ENCODE measurements around the gene FLT3. TPM values are rescaled to one million over a fixed set of nuclear protein-coding genes. Genes with fewer than 3 reads are reported as not detected.

FLT3 gene
- total and polyA plus RNA-seq, 2 donors (not counting 1 experiment from before 2014, with no cell fraction given), result 0.13 to 0.42 TPM

DNA sequence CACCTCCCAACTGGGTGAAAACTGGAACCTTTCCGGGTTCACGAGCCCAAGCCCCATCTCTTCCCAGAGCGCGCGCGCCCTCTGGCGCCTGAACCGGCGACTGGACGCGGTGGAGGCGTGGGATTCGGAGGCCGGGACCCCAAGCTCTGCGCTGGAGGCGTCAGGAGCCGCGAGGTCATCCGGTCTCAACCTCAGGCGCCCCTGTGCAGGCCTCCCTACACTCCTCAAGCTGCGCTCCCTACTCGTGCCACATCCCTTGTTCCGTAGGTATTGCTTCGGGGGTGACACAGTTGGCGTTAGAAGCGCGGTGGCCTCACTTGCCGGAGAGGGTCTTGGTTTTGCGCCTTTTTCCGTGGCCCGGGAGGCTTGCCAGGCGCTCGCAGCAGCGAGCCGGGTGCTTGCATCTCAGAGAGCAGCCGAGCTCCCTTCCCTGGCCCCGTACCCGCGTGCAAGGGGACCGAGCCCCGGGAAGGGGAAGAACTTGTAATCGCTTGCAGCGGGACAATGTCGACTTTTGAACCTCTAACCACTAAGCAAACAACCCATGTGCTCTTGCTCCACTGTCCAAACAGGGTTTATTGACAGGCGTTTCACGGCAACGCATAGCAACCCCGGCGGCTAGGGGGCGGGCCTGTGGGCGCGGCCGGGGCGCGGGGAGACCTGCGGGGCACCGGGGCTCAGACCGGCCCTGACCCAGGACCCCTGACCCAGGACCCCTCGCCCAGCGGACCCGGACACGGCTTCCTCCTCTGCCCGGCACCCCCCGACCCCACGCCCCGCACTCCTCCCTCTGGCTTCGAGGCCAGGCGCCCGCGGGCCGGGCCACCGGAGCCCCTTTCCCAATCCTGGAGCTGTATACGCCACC lies 139.8 kb downstream of the FLT3 start:
- ChIA-PET CTCF (no interaction called here), POLR2A (no interaction called here)
- DNase-seq, result peak; percentile 53
- no peak overlapping the region for H3K27ac ChIP-seq (ENCODE audit: low read length in 2 of 2)
- under 1% methylated on average over 63 of the region's 73 CpGs for WGBS (ENCODE audit: insufficient coverage)
- peak; percentile 53 for ATAC-seq (ENCODE audit: low read depth)
- peaks cover 0 to 84% (median 65%) of the 10 kb centered on the region in 4 experiments for H3K27me3 ChIP-seq (replicated peaks in 1 of 4; ENCODE audit: control extremely low read depth in 1 of 4, control insufficient read depth in 3 of 4, insufficient read depth in 4 of 4, low read length in 3 of 4)
- intact Hi-C loops (cut with micrococcal nuclease), result no loop called here
- Mint-ChIP-seq H3K27ac (no peak overlapping the region), H3K4me3 (peak overlapping the region; percentile 69), H3K9me3 (ENCODE audit: insufficient read depth) (no peaks in the 10 kb centered on the region), H3K27me3 (peaks cover 80% of the 10 kb centered on the region), H3K4me1 (peaks cover 16% of the 10 kb centered on the region)
- no peaks in the 10 kb centered on the region for H4K20me1 ChIP-seq (ENCODE audit: control insufficient read depth, insufficient read depth, low read length, poor library complexity, severe bottlenecking)
- peak overlapping the region in 3 of 5 experiments; percentile 20 to 47 (median 44) for H3K4me3 ChIP-seq (ENCODE audit: control extremely low read depth in 1 of 5, extremely low read depth in 1 of 5, insufficient read depth in 1 of 5, low read depth in 2 of 5, low read length in 4 of 5)
- no peaks in the 10 kb centered on the region for H3K79me2 ChIP-seq (ENCODE audit: control insufficient read depth, insufficient read depth, low read length)
- peak overlapping the region; percentile 85 for H3K4me2 ChIP-seq (replicated peaks; ENCODE audit: low read depth, low read length, poor library complexity, severe bottlenecking)
- H3K4me1 ChIP-seq (ENCODE audit: control insufficient read depth in 2 of 2, insufficient read depth in 2 of 2, low read length in 2 of 2), result peaks cover 15 to 21% of the 10 kb centered on the region in 2 donors
- H2AFZ ChIP-seq (ENCODE audit: insufficient read depth, low read depth, low read length, poor library complexity, severe bottlenecking), result peak overlapping the region; percentile 62
- peaks cover 0 to 19% (median 0%) of the 10 kb centered on the region in 3 donors for H3K9me3 ChIP-seq (ENCODE audit: control extremely low read depth in 1 of 3, control insufficient read depth in 2 of 3, insufficient read depth in 1 of 3, low read length in 2 of 3)
- H3K9ac ChIP-seq (ENCODE audit: low read length), result peak overlapping the region; percentile 42
- TF ChIP-seq EZH2 (IDR thresholded peaks at IDR 0.05; ENCODE audit: borderline replicate concordance, insufficient read depth, low read depth, low read length, poor library complexity, severe bottlenecking) (no peak), CTCF (IDR thresholded peaks at IDR 0.05) (no peak)
- H3K36me3 ChIP-seq (replicated peaks in 1 of 2; ENCODE audit: control extremely low read depth in 1 of 2, control insufficient read depth in 1 of 2, extremely low read depth in 1 of 2, insufficient read depth in 2 of 2, low read length in 1 of 2), result no peaks in the 10 kb centered on the region

GRCh38 chr13:27959976-27960361 lies 140.4 kb downstream of the FLT3 start:
- peak overlapping the region in 1 of 5 experiments; percentile 47 for H3K4me3 ChIP-seq (ENCODE audit: control extremely low read depth in 1 of 5, extremely low read depth in 1 of 5, insufficient read depth in 1 of 5, low read depth in 2 of 5, low read length in 4 of 5)
- 25% methylated on average over 9 of the region's 14 CpGs for WGBS (ENCODE audit: insufficient coverage)

More at GRCh38 chr13:27959976-27960361, 140.4 kb downstream of the FLT3 start:
- Histone ChIP-seq H3K27me3 (replicated peaks in 1 of 4; ENCODE audit: control extremely low read depth in 1 of 4, control insufficient read depth in 3 of 4, insufficient read depth in 4 of 4, low read length in 3 of 4) (peaks cover 0 to 82% (median 66%) of the 10 kb centered on the region in 4 experiments), H4K20me1 (ENCODE audit: control insufficient read depth, insufficient read depth, low read length, poor library complexity, severe bottlenecking) (no peaks in the 10 kb centered on the region), H3K9me3 (ENCODE audit: control extremely low read depth in 1 of 3, control insufficient read depth in 2 of 3, insufficient read depth in 1 of 3, low read length in 2 of 3) (peaks cover 0 to 15% (median 0%) of the 10 kb centered on the region in 3 donors), H3K4me2 (replicated peaks; ENCODE audit: low read depth, low read length, poor library complexity, severe bottlenecking) (peak overlapping the region; percentile 85), H2AFZ (ENCODE audit: insufficient read depth, low read depth, low read length, poor library complexity, severe bottlenecking) (peak overlapping the region; percentile 62), H3K9ac (ENCODE audit: low read length) (peak overlapping the region; percentile 42), H3K36me3 (replicated peaks in 1 of 2; ENCODE audit: control extremely low read depth in 1 of 2, control insufficient read depth in 1 of 2, extremely low read depth in 1 of 2, insufficient read depth in 2 of 2, low read length in 1 of 2) (no peaks in the 10 kb centered on the region), H3K79me2 (ENCODE audit: control insufficient read depth, insufficient read depth, low read length) (no peaks in the 10 kb centered on the region), H3K27ac (ENCODE audit: low read length in 2 of 2) (no peak overlapping the region), H3K4me1 (ENCODE audit: control insufficient read depth in 2 of 2, insufficient read depth in 2 of 2, low read length in 2 of 2) (peaks cover 15 to 22% of the 10 kb centered on the region in 2 donors)
- ATAC-seq (ENCODE audit: low read depth) (no peak), DNase-seq (no peak)
- H3K4me1 Mint-ChIP-seq, result peaks cover 18% of the 10 kb centered on the region
- peaks cover 80% of the 10 kb centered on the region for H3K27me3 Mint-ChIP-seq
- ChIA-PET CTCF (no interaction called here), POLR2A (no interaction called here)
- H3K4me3 Mint-ChIP-seq, result peak overlapping the region; percentile 43
- no peak overlapping the region for H3K27ac Mint-ChIP-seq
- intact Hi-C loops (cut with micrococcal nuclease), result loop anchor here (10.0 kb wide), 1 partner anchor 585 kb away; no protein-coding TSS in a partner anchor
- TF ChIP-seq EZH2 (IDR thresholded peaks at IDR 0.05; ENCODE audit: borderline replicate concordance, insufficient read depth, low read depth, low read length, poor library complexity, severe bottlenecking) (no peak), CTCF (IDR thresholded peaks at IDR 0.05) (no peak)
- H3K9me3 Mint-ChIP-seq (ENCODE audit: insufficient read depth), result no peaks in the 10 kb centered on the region
